Measurements from ENCODE around the gene TAS2R30. TPM values are rescaled to one million over a fixed set of nuclear protein-coding genes. Genes with fewer than 3 reads are reported as not detected.

TAS2R30 gene
- total and polyA plus RNA-seq, 2 donors (not counting 1 experiment from before 2014, with no cell fraction given), result 0.08 to 4.0 TPM

- Histone ChIP-seq H3K36me3 (ENCODE audit: control insufficient read depth, insufficient read depth, low read length) (no peaks in the 10 kb centered on the region), H3K79me2 (ENCODE audit: control insufficient read depth, insufficient read depth, low read length) (peaks cover 6% of the 10 kb centered on the region), H2AFZ (ENCODE audit: low read length) (no peak overlapping the region), H3K27me3 (ENCODE audit: control insufficient read depth, insufficient read depth, low read length) (no peaks in the 10 kb centered on the region), H3K27ac (ENCODE audit: insufficient read depth, low read length) (no peak overlapping the region), H4K20me1 (ENCODE audit: control insufficient read depth, extremely low read depth, insufficient read depth, low read length) (no peaks in the 10 kb centered on the region), H3K9me3 (ENCODE audit: control insufficient read depth, insufficient read depth, low read depth, low read length) (no peaks in the 10 kb centered on the region), H3K9ac (ENCODE audit: insufficient read depth, low read length) (no peak overlapping the region), H3K4me2 (ENCODE audit: extremely low read depth, insufficient read depth, low read length) (no peak overlapping the region), H3K4me3 (replicated peaks in 1 of 4; ENCODE audit: control extremely low read depth in 1 of 4, insufficient read depth in 1 of 4, low read depth in 3 of 4, low read length in 4 of 4) (no peak overlapping the region), H3K4me1 (ENCODE audit: control insufficient read depth, extremely low read depth, insufficient read depth, low read length) (no peaks in the 10 kb centered on the region)
- TF ChIP-seq, protein P1, sequence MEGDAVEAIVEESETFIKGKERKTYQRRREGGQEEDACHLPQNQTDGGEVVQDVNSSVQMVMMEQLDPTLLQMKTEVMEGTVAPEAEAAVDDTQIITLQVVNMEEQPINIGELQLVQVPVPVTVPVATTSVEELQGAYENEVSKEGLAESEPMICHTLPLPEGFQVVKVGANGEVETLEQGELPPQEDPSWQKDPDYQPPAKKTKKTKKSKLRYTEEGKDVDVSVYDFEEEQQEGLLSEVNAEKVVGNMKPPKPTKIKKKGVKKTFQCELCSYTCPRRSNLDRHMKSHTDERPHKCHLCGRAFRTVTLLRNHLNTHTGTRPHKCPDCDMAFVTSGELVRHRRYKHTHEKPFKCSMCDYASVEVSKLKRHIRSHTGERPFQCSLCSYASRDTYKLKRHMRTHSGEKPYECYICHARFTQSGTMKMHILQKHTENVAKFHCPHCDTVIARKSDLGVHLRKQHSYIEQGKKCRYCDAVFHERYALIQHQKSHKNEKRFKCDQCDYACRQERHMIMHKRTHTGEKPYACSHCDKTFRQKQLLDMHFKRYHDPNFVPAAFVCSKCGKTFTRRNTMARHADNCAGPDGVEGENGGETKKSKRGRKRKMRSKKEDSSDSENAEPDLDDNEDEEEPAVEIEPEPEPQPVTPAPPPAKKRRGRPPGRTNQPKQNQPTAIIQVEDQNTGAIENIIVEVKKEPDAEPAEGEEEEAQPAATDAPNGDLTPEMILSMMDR (conservative IDR thresholded peaks at IDR 0.05 in 1 of 2, IDR thresholded peaks at IDR 0.05 in 1 of 2; ENCODE audit: low read depth in 1 of 2, low read length in 2 of 2), result no peak
- TF ChIP-seq EZH2 (IDR thresholded peaks at IDR 0.05; ENCODE audit: low read length, missing control alignments), result no peak
- no peak for DNase-seq (ENCODE audit: low read depth in 2 of 2)
Observed at GRCh38 chr12:11108862-11109261, 25.6 kb downstream of the TAS2R30 start.

DNA sequence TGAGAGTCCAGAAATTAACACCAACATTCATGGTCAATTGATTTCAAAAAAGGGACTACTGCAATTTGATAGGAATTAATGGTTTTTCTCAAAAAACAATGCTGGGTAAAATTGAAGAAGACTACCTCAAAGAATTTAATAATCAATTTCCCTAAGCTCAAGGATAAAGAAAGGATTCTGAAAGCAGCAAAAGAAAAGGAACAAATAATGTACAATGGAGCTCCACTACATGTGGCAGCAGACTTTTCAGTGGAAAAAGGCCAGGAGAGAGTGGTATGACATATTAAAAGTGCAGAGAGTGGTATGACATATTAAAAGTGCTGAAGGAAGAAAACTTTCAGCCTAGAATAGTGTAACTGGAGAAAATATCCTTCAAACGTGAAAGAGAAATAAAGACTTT, 26.7 kb downstream of the TAS2R30 start:
- Histone ChIP-seq H3K79me2 (ENCODE audit: control insufficient read depth, insufficient read depth, low read length) (peaks cover 7% of the 10 kb centered on the region), H3K27ac (ENCODE audit: insufficient read depth, low read length) (no peak overlapping the region), H3K9me3 (ENCODE audit: control insufficient read depth, insufficient read depth, low read depth, low read length) (no peaks in the 10 kb centered on the region), H4K20me1 (ENCODE audit: control insufficient read depth, extremely low read depth, insufficient read depth, low read length) (no peaks in the 10 kb centered on the region), H2AFZ (ENCODE audit: low read length) (no peak overlapping the region), H3K36me3 (ENCODE audit: control insufficient read depth, insufficient read depth, low read length) (no peaks in the 10 kb centered on the region), H3K4me3 (replicated peaks in 1 of 4; ENCODE audit: control extremely low read depth in 1 of 4, insufficient read depth in 1 of 4, low read depth in 3 of 4, low read length in 4 of 4) (no peak overlapping the region), H3K4me2 (ENCODE audit: extremely low read depth, insufficient read depth, low read length) (no peak overlapping the region), H3K27me3 (ENCODE audit: control insufficient read depth, insufficient read depth, low read length) (no peaks in the 10 kb centered on the region), H3K9ac (ENCODE audit: insufficient read depth, low read length) (no peak overlapping the region), H3K4me1 (ENCODE audit: control insufficient read depth, extremely low read depth, insufficient read depth, low read length) (no peaks in the 10 kb centered on the region)
- TF ChIP-seq, protein P1 (conservative IDR thresholded peaks at IDR 0.05 in 1 of 2, IDR thresholded peaks at IDR 0.05 in 1 of 2; ENCODE audit: low read depth in 1 of 2, low read length in 2 of 2), result no peak
- no peak for TF ChIP-seq EZH2 (IDR thresholded peaks at IDR 0.05; ENCODE audit: low read length, missing control alignments)
- DNase-seq (ENCODE audit: low read depth in 2 of 2), result no peak

DNA sequence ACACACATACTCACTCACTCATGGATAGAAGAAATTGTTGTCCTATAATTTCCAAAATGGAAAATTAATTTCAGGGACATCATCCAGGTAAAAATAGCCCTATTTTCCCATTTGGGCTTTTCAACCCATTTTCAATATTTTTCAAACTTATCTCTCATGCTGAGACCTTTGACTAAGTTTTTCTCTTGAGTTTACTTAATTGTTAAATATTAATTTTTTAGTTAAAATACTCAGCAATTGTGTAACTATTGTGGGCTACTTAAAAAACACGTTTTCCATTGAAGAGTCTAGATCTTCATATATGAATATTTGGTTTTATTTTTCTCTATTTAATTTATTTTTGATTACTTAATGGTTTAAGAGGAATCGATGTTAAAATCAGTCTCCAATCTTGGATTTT, 28.2 kb downstream of the TAS2R30 start:
- Histone ChIP-seq H3K4me2 (ENCODE audit: extremely low read depth, insufficient read depth, low read length) (no peak overlapping the region), H3K27me3 (ENCODE audit: control insufficient read depth, insufficient read depth, low read length) (no peaks in the 10 kb centered on the region), H3K27ac (ENCODE audit: insufficient read depth, low read length) (no peak overlapping the region), H3K4me3 (replicated peaks in 1 of 4; ENCODE audit: control extremely low read depth in 1 of 4, insufficient read depth in 1 of 4, low read depth in 3 of 4, low read length in 4 of 4) (no peak overlapping the region), H2AFZ (ENCODE audit: low read length) (no peak overlapping the region), H3K9ac (ENCODE audit: insufficient read depth, low read length) (no peak overlapping the region), H3K4me1 (ENCODE audit: control insufficient read depth, extremely low read depth, insufficient read depth, low read length) (no peaks in the 10 kb centered on the region), H3K9me3 (ENCODE audit: control insufficient read depth, insufficient read depth, low read depth, low read length) (no peaks in the 10 kb centered on the region), H3K36me3 (ENCODE audit: control insufficient read depth, insufficient read depth, low read length) (no peaks in the 10 kb centered on the region), H4K20me1 (ENCODE audit: control insufficient read depth, extremely low read depth, insufficient read depth, low read length) (no peaks in the 10 kb centered on the region), H3K79me2 (ENCODE audit: control insufficient read depth, insufficient read depth, low read length) (peaks cover 6% of the 10 kb centered on the region)
- TF ChIP-seq, protein P1 (conservative IDR thresholded peaks at IDR 0.05 in 1 of 2, IDR thresholded peaks at IDR 0.05 in 1 of 2; ENCODE audit: low read depth in 1 of 2, low read length in 2 of 2), result no peak
- TF ChIP-seq EZH2 (IDR thresholded peaks at IDR 0.05; ENCODE audit: low read length, missing control alignments), result no peak
- DNase-seq (ENCODE audit: low read depth in 2 of 2), result no peak
